Measurements from ENCODE around the gene ULK4.

GRCh38 chr3:41716471-41716870, 245.4 kb downstream of the ULK4 start:
- TF ChIP-seq CTCF (IDR thresholded peaks at IDR 0.05; ENCODE audit: insufficient read depth, low read length, poor library complexity, severe bottlenecking): no peak
- TF ChIP-seq EZH2phosphoT487 (conservative IDR thresholded peaks at IDR 0.05; ENCODE audit: low read length): no peak

All from SU-DHL-6 (cell line).